Muscle layer of colon (tissue), 2 donors: ENCODE data around the gene TAL1.

Source experiments
- H3K27ac ChIP-seq: one replicate; pipeline ENCODE4 v1.7.0; 2013; ENCODE audit warnings: low read depth, mild to moderate bottlenecking, low read length, moderate library complexity
- H3K27me3 ChIP-seq, 2 donors: one replicate each; pipeline ENCODE4 v1.7.0; 2013; ENCODE audit warnings: low read length in 2 of 2, mild to moderate bottlenecking in 2 of 2; ENCODE audit not compliant: insufficient read depth in 2 of 2, control insufficient read depth in 1 of 2
- H3K36me3 ChIP-seq: one replicate; pipeline ENCODE4 v1.7.0; 2013; ENCODE audit warnings: mild to moderate bottlenecking, low read length; ENCODE audit not compliant: insufficient read depth
- H3K4me1 ChIP-seq: one replicate; pipeline ENCODE4 v1.7.0; 2013; ENCODE audit warnings: mild to moderate bottlenecking, low read length; ENCODE audit not compliant: insufficient read depth
- H3K4me3 ChIP-seq, 2 donors: one replicate each; pipeline ENCODE4 v1.7.0; 2013; ENCODE audit warnings: low read length in 2 of 2, low read depth in 1 of 2, mild to moderate bottlenecking in 1 of 2, moderate library complexity in 1 of 2
- H3K9ac ChIP-seq: one replicate; pipeline ENCODE4 v1.7.0; 2013; ENCODE audit warnings: low read length
- H3K9me3 ChIP-seq: one replicate; pipeline ENCODE4 v1.7.0; 2013; ENCODE audit warnings: mild to moderate bottlenecking, low read length
- donor health status: abdominal sarcoma.
- donor health status: Adenocarcinoma of cecum.

The TAL1 gene

DNA sequence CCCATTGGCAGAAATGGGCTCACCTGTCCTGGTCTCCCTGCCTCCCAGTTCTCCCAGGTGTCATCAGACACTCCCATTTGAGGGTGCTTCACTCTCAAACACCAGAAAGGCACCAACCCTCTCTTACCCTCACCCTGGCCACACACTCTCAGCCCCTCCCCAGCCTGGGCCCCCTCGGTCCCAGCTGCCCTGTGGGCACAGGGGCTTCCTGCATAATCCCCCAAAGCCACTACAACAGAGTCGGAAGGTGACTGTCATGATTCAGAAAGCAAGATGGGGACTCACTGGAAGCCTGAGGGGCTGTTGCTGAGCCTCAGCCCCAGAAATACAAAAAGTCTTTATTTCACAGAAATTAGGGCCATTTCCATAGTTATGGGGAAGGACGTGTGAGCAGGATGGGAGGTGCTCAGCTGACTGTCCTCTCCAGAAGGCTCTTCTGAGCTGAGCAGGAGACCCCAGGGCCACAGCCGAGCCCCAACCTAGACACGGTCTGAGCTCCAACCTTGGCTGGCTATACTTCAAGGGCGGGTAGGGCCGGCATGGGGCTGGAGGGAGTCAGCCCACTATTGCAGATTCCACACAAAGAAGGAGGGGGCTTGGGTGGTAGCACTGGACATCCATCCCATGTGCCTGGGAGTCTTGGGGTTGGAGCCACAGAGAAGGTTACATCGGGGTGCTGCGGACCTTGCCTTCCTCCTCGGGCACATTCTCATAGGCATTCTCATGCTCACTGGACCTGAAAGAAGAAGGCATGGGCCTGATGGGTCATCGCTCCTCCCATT lies 48.5 kb downstream of the TAL1 start:
- H3K27me3 ChIP-seq: peaks cover 0 to 30% of the 10 kb centered on the region in 2 donors
- no peaks in the 10 kb centered on the region for H3K36me3 ChIP-seq
- H3K4me3 ChIP-seq: no peak overlapping the region
- peaks cover 10% of the 10 kb centered on the region for H3K4me1 ChIP-seq
- no peak overlapping the region for H3K27ac ChIP-seq
- no peak overlapping the region for H3K9ac ChIP-seq
- no peaks in the 10 kb centered on the region for H3K9me3 ChIP-seq

- no peaks in the 10 kb centered on the region for H3K9me3 ChIP-seq
- H3K27ac ChIP-seq: no peak overlapping the region
- no peaks in the 10 kb centered on the region for H3K36me3 ChIP-seq
- peaks cover 10% of the 10 kb centered on the region for H3K4me1 ChIP-seq
- H3K27me3 ChIP-seq: peaks cover 0 to 30% of the 10 kb centered on the region in 2 donors
- no peak overlapping the region for H3K4me3 ChIP-seq
- no peak overlapping the region for H3K9ac ChIP-seq
These were observed 49.3 kb downstream of the TAL1 start for GRCh38 chr1:47182676-47183235.

DNA sequence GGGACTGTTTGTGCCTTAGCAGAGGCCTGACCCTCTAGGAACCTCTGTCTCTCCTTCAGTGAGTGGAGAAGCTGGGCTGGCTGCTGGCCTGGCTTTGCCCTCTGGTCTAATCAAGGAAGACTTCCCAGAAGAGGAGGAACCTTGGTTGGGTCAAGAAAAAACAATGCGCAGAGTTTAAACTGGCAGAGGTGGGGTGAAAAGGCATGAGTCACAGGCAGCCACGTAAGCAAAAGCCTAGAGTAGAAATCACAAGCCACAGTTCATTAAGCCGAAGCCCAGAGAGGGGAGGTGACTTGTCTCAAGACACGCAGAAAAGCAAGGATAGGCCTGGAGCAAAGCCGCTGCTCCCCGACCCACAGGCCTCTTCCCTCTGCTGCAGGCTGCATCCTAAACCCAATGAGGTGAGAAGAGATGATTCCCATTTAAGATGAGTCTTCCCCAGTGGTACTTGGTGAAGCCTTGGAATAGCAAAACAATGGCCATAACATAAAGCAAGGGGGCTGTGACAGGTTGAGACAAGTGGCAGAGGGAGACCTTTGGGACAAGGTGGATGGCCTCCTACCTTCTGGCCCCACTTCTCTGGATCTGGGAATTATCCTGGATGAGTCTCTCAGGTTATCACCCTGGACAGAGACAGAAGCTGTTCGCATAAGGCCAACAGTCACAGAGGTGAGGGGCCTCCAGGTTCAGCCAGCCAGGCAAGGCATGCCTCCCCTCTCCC lies 49.9 kb downstream of the TAL1 start:
- H3K9ac ChIP-seq: no peak overlapping the region
- H3K27me3 ChIP-seq: peaks cover 0 to 30% of the 10 kb centered on the region in 2 donors
- no peak overlapping the region for H3K27ac ChIP-seq
- no peaks in the 10 kb centered on the region for H3K9me3 ChIP-seq
- H3K4me1 ChIP-seq: peaks cover 10% of the 10 kb centered on the region
- no peaks in the 10 kb centered on the region for H3K36me3 ChIP-seq
- H3K4me3 ChIP-seq: no peak overlapping the region

DNA sequence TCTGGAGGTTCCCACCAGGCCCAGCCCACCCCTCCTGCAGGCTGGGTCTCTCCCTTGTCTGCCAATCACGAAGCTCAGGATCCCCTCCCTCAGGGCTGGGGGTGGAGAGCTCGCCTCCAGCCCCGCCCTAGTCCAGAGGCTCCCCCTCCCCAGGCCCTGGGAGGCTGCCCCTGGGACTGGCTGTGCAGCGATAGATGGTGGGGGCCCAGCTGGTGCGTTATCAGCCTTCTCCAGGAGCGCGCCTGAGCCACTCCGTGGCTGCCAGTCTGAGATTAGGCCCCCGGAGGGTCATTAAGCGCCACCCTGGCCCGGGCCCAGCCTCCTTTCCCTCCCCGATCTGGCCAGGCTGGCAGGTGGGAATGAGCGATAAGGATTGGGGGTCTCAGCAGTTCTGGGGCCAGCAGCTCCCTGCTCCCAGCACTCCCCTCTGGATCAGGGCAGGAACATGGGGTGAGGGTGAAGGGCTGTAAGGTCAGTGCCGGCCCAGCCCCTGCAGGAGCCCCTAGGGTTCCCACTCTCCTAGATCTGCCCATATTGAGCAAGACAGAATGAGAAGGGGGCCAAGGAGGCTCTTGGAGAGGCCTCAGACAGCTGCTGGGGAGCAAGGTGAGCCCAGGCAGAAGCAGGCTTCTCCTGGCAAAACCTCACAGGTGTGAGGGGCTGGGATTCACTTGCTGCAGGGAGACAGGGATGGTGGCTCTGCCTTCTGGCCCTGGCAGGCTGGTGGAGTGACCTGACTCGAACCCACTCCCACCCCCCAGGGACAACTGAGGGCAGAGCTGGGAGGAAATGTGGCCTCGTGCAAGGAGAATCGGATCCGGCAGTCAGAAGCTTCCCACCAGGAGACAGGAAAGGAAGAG lies 50.7 kb downstream of the TAL1 start:
- H3K27me3 ChIP-seq: peaks cover 0 to 30% of the 10 kb centered on the region in 2 donors

GRCh38 chr1:47180603-47181094 lies 51.4 kb downstream of the TAL1 start:
- Histone ChIP-seq H3K27me3 (peaks cover 0 to 30% of the 10 kb centered on the region in 2 donors), H3K36me3 (no peaks in the 10 kb centered on the region), H3K4me3 (no peak overlapping the region), H3K27ac (no peak overlapping the region), H3K9ac (no peak overlapping the region), H3K9me3 (no peaks in the 10 kb centered on the region), H3K4me1 (peaks cover 10% of the 10 kb centered on the region)

More for the DNA sequence above, 50.7 kb downstream of the TAL1 start:
- Histone ChIP-seq H3K4me3 (no peak overlapping the region), H3K9ac (no peak overlapping the region), H3K36me3 (no peaks in the 10 kb centered on the region), H3K9me3 (no peaks in the 10 kb centered on the region), H3K4me1 (peaks cover 10% of the 10 kb centered on the region), H3K27ac (no peak overlapping the region)

DNA sequence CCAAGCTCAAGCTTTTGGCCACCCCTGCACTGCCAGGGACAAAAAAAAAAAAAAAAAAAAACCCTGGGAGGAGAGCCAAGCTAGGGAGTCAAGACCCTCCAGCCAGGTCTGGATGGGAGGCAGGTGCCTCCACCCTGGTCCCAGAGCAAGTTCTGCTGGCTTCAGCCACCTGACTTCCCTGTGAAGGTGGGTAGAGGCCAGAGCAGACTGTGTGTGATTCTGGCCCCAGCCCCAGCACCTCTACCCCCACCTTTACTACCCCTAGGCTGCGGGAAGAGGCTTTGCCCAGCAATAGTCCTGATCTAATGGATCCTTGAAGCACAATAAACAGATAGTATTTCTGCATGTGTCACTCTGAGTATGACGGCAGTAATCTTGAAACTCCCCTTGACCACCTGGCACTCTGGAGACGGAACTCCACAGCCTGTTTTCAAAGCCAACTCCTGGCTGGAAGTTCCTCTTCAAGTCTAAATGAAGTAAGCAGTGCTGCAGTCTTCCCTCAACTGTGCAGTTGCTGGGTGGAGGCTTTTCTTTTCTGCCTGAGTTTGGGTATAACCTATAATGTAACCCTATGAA lies 51.9 kb downstream of the TAL1 start:
- peak overlapping the region in 1 of 2 donors; percentile 81 for H3K4me3 ChIP-seq
- H3K9ac ChIP-seq: peak overlapping the region; percentile 26
- H3K27me3 ChIP-seq: peaks cover 0 to 30% of the 10 kb centered on the region in 2 donors
- no peak overlapping the region for H3K27ac ChIP-seq
- no peaks in the 10 kb centered on the region for H3K36me3 ChIP-seq
- no peaks in the 10 kb centered on the region for H3K9me3 ChIP-seq
- H3K4me1 ChIP-seq: peaks cover 10% of the 10 kb centered on the region

GRCh38 chr1:47179017-47179987 lies 52.7 kb downstream of the TAL1 start:
- Histone ChIP-seq H3K27ac (peak overlapping the region; percentile 8), H3K9me3 (no peaks in the 10 kb centered on the region), H3K4me3 (peak overlapping the region; percentile 4 to 81), H3K9ac (peak overlapping the region; percentile 26), H3K4me1 (peaks cover 10% of the 10 kb centered on the region), H3K27me3 (peaks cover 0 to 24% of the 10 kb centered on the region in 2 donors), H3K36me3 (no peaks in the 10 kb centered on the region)

DNA sequence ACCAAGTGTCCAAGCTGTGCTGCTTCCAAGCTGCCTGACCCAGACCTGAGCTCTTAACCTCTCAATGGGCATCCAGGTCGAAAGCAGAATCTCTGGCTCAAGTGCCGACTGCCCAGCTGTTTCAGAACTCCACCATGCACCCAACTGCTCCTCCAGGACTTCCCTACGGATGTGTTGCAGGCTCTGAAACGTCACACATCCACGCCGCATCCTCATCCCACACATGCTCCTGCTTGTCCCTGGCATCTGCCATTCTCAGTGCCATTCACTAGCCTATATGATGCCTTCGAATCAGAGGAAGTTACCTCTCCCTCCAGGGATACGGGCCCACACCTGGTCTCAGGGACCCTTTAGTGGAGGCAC lies 53.4 kb downstream of the TAL1 start:
- H3K9ac ChIP-seq: no peak overlapping the region
- H3K27ac ChIP-seq: no peak overlapping the region
- no peaks in the 10 kb centered on the region for H3K9me3 ChIP-seq
- H3K27me3 ChIP-seq: peaks cover 0 to 19% of the 10 kb centered on the region in 2 donors
- no peak overlapping the region for H3K4me3 ChIP-seq
- H3K4me1 ChIP-seq: peaks cover 10% of the 10 kb centered on the region
- no peaks in the 10 kb centered on the region for H3K36me3 ChIP-seq

DNA sequence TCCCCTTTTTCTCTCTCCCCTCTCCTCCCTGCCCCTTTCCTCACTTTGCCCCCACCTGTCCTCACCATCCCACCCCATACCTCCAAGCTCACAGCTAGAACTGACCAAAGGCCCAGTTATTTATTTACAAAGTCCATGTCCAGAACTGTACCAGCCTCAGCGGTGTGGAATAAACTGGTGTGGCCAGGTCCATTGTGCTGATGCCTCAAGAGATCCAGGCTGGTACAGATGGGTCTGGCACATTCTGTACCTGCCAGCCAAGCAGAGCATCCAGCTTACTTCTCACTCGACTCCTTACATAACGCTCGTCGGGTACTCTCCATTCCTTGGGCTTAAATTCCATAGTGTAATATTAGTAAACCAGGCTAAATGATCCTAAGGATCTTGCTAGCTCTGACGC lies 54.0 kb downstream of the TAL1 start:
- no peaks in the 10 kb centered on the region for H3K36me3 ChIP-seq
- H3K4me3 ChIP-seq: no peak overlapping the region
- H3K9me3 ChIP-seq: no peaks in the 10 kb centered on the region
- no peak overlapping the region for H3K27ac ChIP-seq
- H3K4me1 ChIP-seq: peaks cover 10% of the 10 kb centered on the region
- H3K27me3 ChIP-seq: peaks cover 0 to 13% of the 10 kb centered on the region in 2 donors
- H3K9ac ChIP-seq: no peak overlapping the region
